HL-60 (cell line): ENCODE measurements around the gene MIA3.

ENCODE experiments used
- GABPA ChIP-seq: IDR thresholded peaks from 2 replicates; pipeline ENCODE4 v1.6.1; 2012; ENCODE audit warnings: low read depth
- POLR2AphosphoS5 ChIP-seq: IDR thresholded peaks from 2 replicates; pipeline ENCODE4 v1.6.1; 2012; ENCODE audit warnings: low read depth
- SPI1 ChIP-seq: IDR thresholded peaks from 2 replicates; pipeline ENCODE4 v1.6.1; 2012; ENCODE audit warnings: low read depth, mild to moderate bottlenecking, borderline replicate concordance
- TF ChIP-seq, protein P1 (sequence below): IDR thresholded peaks from one replicate; pipeline ENCODE4 v1.5.1; 2011; ENCODE audit warnings: low read length, control low read depth, inconsistent platforms; ENCODE audit not compliant: insufficient read depth
- TF ChIP-seq, protein P2 (sequence below): IDR thresholded peaks from 2 replicates; pipeline ENCODE4 v1.6.1; 2012; ENCODE audit warnings: low read depth; ENCODE audit not compliant: insufficient replicate concordance

GRCh38 chr1:222631611-222632208 is 13.8 kb downstream of the MIA3 start:
- TF ChIP-seq POLR2AphosphoS5 (no peak), GABPA (no peak), SPI1 (no peak)
- TF ChIP-seq, protein P1, sequence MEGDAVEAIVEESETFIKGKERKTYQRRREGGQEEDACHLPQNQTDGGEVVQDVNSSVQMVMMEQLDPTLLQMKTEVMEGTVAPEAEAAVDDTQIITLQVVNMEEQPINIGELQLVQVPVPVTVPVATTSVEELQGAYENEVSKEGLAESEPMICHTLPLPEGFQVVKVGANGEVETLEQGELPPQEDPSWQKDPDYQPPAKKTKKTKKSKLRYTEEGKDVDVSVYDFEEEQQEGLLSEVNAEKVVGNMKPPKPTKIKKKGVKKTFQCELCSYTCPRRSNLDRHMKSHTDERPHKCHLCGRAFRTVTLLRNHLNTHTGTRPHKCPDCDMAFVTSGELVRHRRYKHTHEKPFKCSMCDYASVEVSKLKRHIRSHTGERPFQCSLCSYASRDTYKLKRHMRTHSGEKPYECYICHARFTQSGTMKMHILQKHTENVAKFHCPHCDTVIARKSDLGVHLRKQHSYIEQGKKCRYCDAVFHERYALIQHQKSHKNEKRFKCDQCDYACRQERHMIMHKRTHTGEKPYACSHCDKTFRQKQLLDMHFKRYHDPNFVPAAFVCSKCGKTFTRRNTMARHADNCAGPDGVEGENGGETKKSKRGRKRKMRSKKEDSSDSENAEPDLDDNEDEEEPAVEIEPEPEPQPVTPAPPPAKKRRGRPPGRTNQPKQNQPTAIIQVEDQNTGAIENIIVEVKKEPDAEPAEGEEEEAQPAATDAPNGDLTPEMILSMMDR: no peak
- TF ChIP-seq, protein P2, sequence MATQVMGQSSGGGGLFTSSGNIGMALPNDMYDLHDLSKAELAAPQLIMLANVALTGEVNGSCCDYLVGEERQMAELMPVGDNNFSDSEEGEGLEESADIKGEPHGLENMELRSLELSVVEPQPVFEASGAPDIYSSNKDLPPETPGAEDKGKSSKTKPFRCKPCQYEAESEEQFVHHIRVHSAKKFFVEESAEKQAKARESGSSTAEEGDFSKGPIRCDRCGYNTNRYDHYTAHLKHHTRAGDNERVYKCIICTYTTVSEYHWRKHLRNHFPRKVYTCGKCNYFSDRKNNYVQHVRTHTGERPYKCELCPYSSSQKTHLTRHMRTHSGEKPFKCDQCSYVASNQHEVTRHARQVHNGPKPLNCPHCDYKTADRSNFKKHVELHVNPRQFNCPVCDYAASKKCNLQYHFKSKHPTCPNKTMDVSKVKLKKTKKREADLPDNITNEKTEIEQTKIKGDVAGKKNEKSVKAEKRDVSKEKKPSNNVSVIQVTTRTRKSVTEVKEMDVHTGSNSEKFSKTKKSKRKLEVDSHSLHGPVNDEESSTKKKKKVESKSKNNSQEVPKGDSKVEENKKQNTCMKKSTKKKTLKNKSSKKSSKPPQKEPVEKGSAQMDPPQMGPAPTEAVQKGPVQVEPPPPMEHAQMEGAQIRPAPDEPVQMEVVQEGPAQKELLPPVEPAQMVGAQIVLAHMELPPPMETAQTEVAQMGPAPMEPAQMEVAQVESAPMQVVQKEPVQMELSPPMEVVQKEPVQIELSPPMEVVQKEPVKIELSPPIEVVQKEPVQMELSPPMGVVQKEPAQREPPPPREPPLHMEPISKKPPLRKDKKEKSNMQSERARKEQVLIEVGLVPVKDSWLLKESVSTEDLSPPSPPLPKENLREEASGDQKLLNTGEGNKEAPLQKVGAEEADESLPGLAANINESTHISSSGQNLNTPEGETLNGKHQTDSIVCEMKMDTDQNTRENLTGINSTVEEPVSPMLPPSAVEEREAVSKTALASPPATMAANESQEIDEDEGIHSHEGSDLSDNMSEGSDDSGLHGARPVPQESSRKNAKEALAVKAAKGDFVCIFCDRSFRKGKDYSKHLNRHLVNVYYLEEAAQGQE: no peak
